Stomach (tissue), 9 donors: ENCODE data around the gene RASGRP4. TPM values are rescaled to one million over a fixed set of nuclear protein-coding genes. Genes with fewer than 3 reads are reported as not detected.
A peak's percentile ranks its signal among the peaks of the same experiment; 100 is the strongest.
"Not testable (repeated sequence)": the region's sequence is repeated elsewhere in the genome, so short reads cannot be mapped to it uniquely, and the experiment has no call there.

ENCODE experiments used
- DNase-seq, 2 donors: peaks; one replicate each; pipeline versions ENCODE4 v3.0.0 to v3.0.0-alpha.2; 2013 to 2019
- H3K27ac ChIP-seq, 5 donors: fragments of 200-600 bp in 4 of 5; sonication (generic) in 4 of 5; one replicate each; pipeline ENCODE4 v1.5.1; 2013 to 2019; ENCODE audit warnings: mild to moderate bottlenecking in 1 of 5, moderate library complexity in 1 of 5
- H3K27me3 ChIP-seq, 3 donors: fragments of 200-600 bp; sonication (generic); one replicate each; pipeline ENCODE4 v1.5.1; 2017 to 2019; ENCODE audit warnings: mixed run types in 1 of 3
- H3K36me3 ChIP-seq, 4 donors: fragments of 200-600 bp; sonication (generic); 1 replicate in 3 of 4; 2 replicates in 1 of 4; pipeline ENCODE4 v1.5.1; 2016 to 2019
- H3K4me1 ChIP-seq, 4 donors: fragments of 200-600 bp; sonication (generic); one replicate each; pipeline ENCODE4 v1.5.1; 2016 to 2019
- H3K4me3 ChIP-seq, 4 donors: fragments of 200-600 bp; sonication (generic) in 3 of 4; one replicate each; pipeline ENCODE4 v1.5.1; 2016 to 2019; ENCODE audit warnings: mild to moderate bottlenecking in 1 of 4
- H3K9me3 ChIP-seq, 4 donors: fragments of 200-600 bp; sonication (generic); one replicate each; pipeline ENCODE4 v1.5.1; 2016 to 2019
- EP300 ChIP-seq: sonication (generic); formaldehyde crosslinking; IDR thresholded peaks from one replicate; pipeline ENCODE4 v1.6.1; 2017; ENCODE audit warnings: antibody characterized with exemption
- POLR2A ChIP-seq, 4 donors: fragments of 450-650 bp; IDR thresholded peaks; one replicate each; pipeline ENCODE4 v1.6.1; 2016; ENCODE audit warnings: antibody characterized with exemption in 4 of 4, control low read depth in 2 of 4, mild to moderate bottlenecking in 1 of 4, moderate library complexity in 1 of 4
- POLR2AphosphoS5 ChIP-seq, 3 donors: sonication (generic); formaldehyde crosslinking; IDR thresholded peaks; one replicate each; pipeline ENCODE4 v1.6.1; 2016; ENCODE audit warnings: antibody characterized with exemption in 3 of 3
- WGBS, 5 donors: extraction: QIAGEN DNeasy Blood & Tissue Kit in 3 of 5; methylation state at CpG; one replicate each; pipeline versions ENCODE4 v1.1.5 to v1.1.7; 2013 to 2018; 5-methylcytosine and 5-hydroxymethylcytosine counted together
- intact Hi-C: fragments of 100-400 bp; cut with DNase I; formaldehyde crosslinking; loops from one replicate; pipeline ENCODE4 v1.15.1; 2023; ENCODE audit warnings: low total_unique reads
- polyA plus RNA-seq, 3 donors: library from polyadenylated mRNA; stranded (reverse); fragments of 200-250 nt; gene quantifications; one replicate each; pipeline ENCODE4 v1.2.3, GENCODE V29; 2013
- total RNA-seq, 5 donors: library from RNA; depleted of rRNA; stranded (reverse); fragments of >200 nt; gene quantifications; one replicate each; pipeline versions ENCODE4 v1.1.0 to v1.2.3, GENCODE V29; 2014 to 2016
- TF ChIP-seq, protein P1 (sequence below), 7 experiments: fragments of 450-650 bp in 4 of 7; fragments of 200-600 bp in 3 of 7; sonication (generic) in 3 of 7; IDR thresholded peaks; one replicate each; pipeline ENCODE4 v1.5.1; 2016 to 2019; ENCODE audit warnings: antibody characterized with exemption in 7 of 7, control low read depth in 2 of 7, mild to moderate bottlenecking in 1 of 7
- donor health status: healthy with polysubstance abuse.
- donor health status: Bipolar disorder and iron deficiency.
- donor health status: healthy.

RASGRP4 gene
- total and polyA plus RNA-seq, 8 donors = 0.40 to 8.4 (median 1.7) TPM; not detected in 2

DNA sequence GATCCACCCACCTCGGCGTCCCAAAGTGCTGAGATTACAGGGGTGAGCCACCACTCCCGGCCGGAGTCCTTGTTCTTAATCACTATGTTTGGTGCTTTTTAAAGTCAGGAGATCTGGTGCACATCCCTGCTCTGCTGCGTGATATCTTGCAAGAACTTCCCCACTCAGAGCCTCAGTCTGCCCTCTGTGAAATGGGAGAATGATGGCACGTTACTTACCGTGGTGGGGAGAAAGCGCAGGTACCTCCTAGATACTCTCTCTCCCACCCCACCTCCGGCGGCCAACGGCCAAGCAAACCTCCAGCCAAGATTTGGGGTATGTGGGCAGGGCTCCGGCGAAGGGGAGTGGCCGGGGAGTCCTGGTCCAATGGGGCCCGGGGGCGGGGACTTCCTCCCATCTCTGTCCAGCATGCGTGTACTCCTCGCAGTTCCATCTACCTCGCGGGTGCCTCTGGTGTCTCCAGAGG is 7.3 kb upstream of the RASGRP4 start, which contains the start of gene RYR1:
Gene RYR1 (plus strand): TSS at position 424 of the 466 bp plus-strand sequence. CDS start 139 bp downstream, outside the sequence.
- no peaks in the 10 kb centered on the region for H3K9me3 ChIP-seq
- 12 to 33% (median 16%) methylated on average over 9 to 20 of the region's 20 CpGs for WGBS, 5 donors
- peaks cover 0 to 8% (median 3%) of the 10 kb centered on the region in 4 donors for H3K4me1 ChIP-seq
- H3K4me3 ChIP-seq = peak within 1 kb of the TSS in 2 of 4 donors; percentile 30 to 31
- H3K27me3 ChIP-seq = peaks cover 0 to 73% (median 28%) of the 10 kb centered on the region in 3 donors
- H3K27ac ChIP-seq = no peak within 1 kb of the TSS
- intact Hi-C loops = no loop called here
- H3K36me3 ChIP-seq = no peaks in the 10 kb centered on the region
- TF ChIP-seq POLR2A (IDR thresholded peaks at IDR 0.05) (no peak), EP300 (no peak), POLR2AphosphoS5 (IDR thresholded peaks at IDR 0.05) (no peak)
- TF ChIP-seq, protein P1, sequence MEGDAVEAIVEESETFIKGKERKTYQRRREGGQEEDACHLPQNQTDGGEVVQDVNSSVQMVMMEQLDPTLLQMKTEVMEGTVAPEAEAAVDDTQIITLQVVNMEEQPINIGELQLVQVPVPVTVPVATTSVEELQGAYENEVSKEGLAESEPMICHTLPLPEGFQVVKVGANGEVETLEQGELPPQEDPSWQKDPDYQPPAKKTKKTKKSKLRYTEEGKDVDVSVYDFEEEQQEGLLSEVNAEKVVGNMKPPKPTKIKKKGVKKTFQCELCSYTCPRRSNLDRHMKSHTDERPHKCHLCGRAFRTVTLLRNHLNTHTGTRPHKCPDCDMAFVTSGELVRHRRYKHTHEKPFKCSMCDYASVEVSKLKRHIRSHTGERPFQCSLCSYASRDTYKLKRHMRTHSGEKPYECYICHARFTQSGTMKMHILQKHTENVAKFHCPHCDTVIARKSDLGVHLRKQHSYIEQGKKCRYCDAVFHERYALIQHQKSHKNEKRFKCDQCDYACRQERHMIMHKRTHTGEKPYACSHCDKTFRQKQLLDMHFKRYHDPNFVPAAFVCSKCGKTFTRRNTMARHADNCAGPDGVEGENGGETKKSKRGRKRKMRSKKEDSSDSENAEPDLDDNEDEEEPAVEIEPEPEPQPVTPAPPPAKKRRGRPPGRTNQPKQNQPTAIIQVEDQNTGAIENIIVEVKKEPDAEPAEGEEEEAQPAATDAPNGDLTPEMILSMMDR (IDR thresholded peaks at IDR 0.05) = no peak
- peak; percentile 48 to 60 for DNase-seq

DNA sequence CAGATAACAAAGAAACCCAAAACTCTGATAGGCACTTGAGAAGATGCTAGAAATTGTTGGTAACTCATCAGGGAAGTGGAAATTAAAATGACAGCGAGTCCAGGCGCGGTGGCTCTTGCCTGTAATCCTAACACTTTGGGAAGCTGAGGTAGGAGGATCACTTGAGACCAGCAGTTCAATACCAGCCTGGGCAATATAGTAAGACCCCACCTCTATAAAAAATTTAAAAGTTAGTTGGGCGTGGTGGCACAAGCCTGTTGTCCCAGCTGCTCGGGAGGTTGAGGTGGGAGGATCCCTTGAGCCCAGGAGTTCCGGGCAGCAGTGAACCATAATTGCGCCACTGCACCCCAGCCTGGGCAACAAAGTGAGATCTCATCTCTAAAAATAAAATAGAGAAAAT is 4.9 kb upstream of the RASGRP4 start:
- no peaks in the 10 kb centered on the region for H3K36me3 ChIP-seq
- no peak overlapping the region for H3K27ac ChIP-seq
- H3K4me3 ChIP-seq = no peak overlapping the region
- TF ChIP-seq, protein P1 (IDR thresholded peaks at IDR 0.05) = no peak
- TF ChIP-seq POLR2AphosphoS5 (IDR thresholded peaks at IDR 0.05) = no peak
- TF ChIP-seq POLR2A (IDR thresholded peaks at IDR 0.05) = no peak
- no peak for TF ChIP-seq EP300
- intact Hi-C loops = no loop called here
- 77 to 82% (median 79%) methylated on average over 7 of the region's 7 CpGs for WGBS, 5 donors
- H3K9me3 ChIP-seq = no peaks in the 10 kb centered on the region
- H3K27me3 ChIP-seq = peaks cover 0 to 63% (median 29%) of the 10 kb centered on the region in 3 donors
- no peak for DNase-seq
- peaks cover 0 to 8% (median 3%) of the 10 kb centered on the region in 4 donors for H3K4me1 ChIP-seq

DNA sequence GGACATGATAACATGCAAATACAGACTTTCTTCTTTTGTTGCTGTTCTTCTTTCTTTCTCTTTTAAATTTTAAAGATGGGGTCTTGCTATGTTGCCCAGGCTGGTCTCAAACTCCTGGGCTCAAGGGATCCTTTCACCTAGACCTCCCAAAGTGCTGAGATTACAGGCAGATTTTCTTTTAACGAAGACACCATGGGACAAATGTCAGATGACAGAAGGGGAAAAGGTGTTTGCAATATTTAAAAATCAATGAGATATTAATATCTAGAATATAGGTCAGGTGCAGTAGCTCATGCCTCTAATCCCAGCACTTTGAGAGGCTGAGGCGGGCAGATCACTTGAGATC is 3.8 kb upstream of the RASGRP4 start:
- Histone ChIP-seq H3K9me3 (no peaks in the 10 kb centered on the region), H3K27me3 (peaks cover 0 to 63% (median 29%) of the 10 kb centered on the region in 3 donors), H3K36me3 (no peaks in the 10 kb centered on the region), H3K4me3 (no peak overlapping the region), H3K4me1 (peaks cover 0 to 8% (median 3%) of the 10 kb centered on the region in 4 donors), H3K27ac (no peak overlapping the region)
- intact Hi-C loops = no loop called here
- no peak for TF ChIP-seq POLR2AphosphoS5 (IDR thresholded peaks at IDR 0.05)
- TF ChIP-seq, protein P1 (IDR thresholded peaks at IDR 0.05) = no peak
- TF ChIP-seq EP300 = no peak
- no peak for TF ChIP-seq POLR2A (IDR thresholded peaks at IDR 0.05)
- DNase-seq = no peak
- WGBS, 5 donors = 71 to 93% (median 84%) methylated on average over 2 of the region's 2 CpGs

DNA sequence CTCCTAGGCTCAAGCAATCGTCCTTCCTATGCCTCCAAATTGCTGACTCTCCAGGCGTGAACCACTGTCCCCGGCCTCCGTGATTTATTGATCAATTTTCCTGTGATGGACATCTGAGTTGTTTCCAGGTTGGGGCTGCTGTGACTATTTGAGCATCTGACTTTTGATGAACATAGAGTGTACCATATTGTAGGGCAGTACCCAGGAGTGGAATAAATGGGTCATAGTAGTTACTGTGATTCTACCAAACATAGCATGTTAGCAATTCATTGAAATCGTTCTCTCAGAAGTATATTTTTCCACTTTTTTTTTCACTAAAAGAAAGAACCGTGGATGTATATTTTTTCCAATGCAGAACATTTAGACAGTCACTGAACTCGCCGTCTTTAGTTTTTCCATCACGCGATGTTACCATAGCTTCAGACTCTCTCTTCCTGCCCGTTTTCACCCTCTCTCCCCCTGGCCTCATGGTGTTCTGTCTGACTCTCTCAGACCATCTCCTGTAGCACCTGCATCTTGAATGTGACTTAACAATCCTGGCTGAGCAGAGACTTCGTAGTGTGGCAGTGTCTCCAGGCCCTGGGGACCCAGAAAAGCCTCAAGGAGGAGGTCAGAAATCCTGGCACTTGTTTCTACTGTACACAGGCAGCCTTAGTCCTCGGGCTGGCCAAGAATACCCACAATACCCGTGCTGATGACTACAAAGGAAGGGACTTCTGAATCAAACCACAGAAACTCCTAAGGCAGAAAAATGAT is 3.2 kb upstream of the RASGRP4 start:
- 54 to 60% (median 58%) methylated on average over 13 to 14 of the region's 14 CpGs for WGBS, 5 donors
- no peak for DNase-seq
- peaks cover 0 to 63% (median 23%) of the 10 kb centered on the region in 3 donors for H3K27me3 ChIP-seq
- no peak overlapping the region for H3K27ac ChIP-seq
- H3K4me1 ChIP-seq = peaks cover 0 to 8% (median 3%) of the 10 kb centered on the region in 4 donors
- no peaks in the 10 kb centered on the region for H3K9me3 ChIP-seq
- TF ChIP-seq POLR2AphosphoS5 (IDR thresholded peaks at IDR 0.05) = no peak
- TF ChIP-seq, protein P1 (IDR thresholded peaks at IDR 0.05) = no peak
- intact Hi-C loops = no loop called here
- no peak overlapping the region for H3K4me3 ChIP-seq
- no peaks in the 10 kb centered on the region for H3K36me3 ChIP-seq

DNA sequence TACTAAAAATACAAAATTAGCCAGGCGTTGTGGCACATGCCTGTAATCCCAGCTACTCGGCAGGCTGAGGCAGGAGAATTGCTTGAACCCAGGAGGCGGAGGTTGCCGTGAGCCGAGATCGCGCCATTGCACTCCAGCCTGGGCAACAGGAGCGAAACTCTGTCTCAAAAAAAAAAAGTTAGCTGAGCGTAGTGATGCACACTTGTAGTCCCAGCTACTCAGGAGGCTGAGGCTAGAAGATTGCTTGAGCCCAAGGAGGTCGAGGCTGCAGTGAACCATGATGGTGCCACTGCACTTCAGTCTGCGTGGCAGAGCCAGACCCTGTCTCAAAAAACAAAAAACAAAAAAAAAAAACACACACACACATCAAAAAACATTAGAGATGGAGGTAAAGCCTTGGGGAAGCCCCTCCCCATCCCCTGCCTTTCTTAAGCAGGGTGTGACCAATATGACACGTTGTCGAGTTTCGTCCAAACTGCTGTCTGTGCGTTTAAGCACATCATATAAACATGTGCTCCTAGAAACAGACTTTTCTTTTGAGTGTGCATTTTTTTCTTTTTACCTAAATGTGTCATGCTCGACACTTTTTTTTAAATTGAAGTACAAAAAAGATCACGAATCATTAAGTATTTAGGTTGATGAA is 1.1 kb upstream of the RASGRP4 start:
- H3K4me1 ChIP-seq, DNase-seq, H3K9me3 ChIP-seq, H3K4me3 ChIP-seq, H3K36me3 ChIP-seq, intact Hi-C loops, H3K27ac ChIP-seq: not testable (repeated sequence)
- 56 to 69% (median 62%) methylated on average over 12 to 17 of the region's 17 CpGs for WGBS, 5 donors
- H3K27me3 ChIP-seq = peaks cover 0 to 63% (median 9%) of the 10 kb centered on the region in 3 donors
